Measurements from ENCODE around the gene BMP8B. TPM values are rescaled to one million over a fixed set of nuclear protein-coding genes. Genes with fewer than 3 reads are reported as not detected.

The BMP8B gene
- total RNA-seq, 3 donors from 2014 or later (not counting 1 experiment from before 2014, with no cell fraction given): 2.8 to 4.3 (median 3.6) TPM

DNA sequence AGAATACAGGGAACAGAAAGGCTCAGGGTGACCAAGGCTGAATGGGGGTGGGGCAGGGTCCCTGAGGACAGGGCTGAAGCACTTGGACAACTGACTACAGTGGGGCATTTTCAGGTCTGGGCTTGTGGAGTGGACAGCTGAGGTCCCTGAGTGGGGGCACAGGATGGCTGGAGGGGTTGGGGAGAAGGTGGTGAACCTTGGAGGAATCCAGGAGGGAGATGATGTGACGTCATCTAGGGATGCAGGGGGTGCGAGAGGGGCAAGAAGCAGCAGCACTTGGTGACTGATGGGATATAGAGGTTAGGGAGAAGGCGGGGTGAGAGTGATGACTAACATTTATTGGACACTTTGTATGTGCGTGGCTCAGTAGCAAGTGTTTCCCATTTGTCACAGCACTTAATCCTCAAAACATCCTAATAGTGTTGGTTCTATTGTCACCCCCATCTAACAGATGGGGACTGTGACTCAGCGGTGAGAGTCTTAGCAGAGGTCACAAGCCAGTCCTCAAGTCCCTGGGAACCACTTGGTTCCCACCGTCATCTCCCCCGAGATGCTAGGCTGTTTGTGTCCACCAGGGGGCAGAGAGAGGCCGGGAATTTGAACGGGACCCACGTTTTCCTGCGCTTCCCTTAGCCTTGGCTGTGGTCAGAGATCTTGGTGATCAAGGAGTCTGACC is 27.9 kb upstream of the BMP8B start:
- H3K36me3 Mint-ChIP-seq: no peaks in the 10 kb centered on the region
- DNase-seq: peak; percentile 59 to 80

DNA sequence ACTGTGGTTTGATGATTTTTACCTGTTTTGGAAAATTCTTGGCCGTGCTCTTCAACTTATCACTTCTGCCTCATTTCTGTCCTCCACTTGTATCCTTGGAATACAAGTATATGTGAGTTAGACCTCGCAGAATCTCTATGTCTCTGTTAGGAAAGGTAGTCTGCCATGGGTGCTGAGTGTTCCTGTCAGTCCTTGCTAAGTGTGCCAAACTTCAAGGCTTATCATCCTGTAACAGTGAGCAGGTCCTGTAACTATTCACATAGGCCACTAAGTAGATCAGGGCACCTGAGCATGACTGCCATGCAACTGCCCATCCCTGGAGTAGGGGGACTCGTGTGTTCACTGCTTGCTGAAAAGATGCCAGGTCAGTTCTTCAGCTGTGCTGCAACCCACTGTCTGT is 24.2 kb upstream of the BMP8B start:
- Mint-ChIP-seq H3K27ac (no peak overlapping the region), H3K9me3 (no peaks in the 10 kb centered on the region), H3K4me1 (peaks cover 7 to 16% of the 10 kb centered on the region in 2 donors), H3K4me3 (no peak overlapping the region), H3K36me3 (no peaks in the 10 kb centered on the region), H3K27me3 (ENCODE audit: low read depth in 2 of 2) (peaks cover 0 to 6% of the 10 kb centered on the region in 2 donors)
- H3K9me3 ChIP-seq (ENCODE audit: control insufficient read depth, insufficient read depth, low read length): no peaks in the 10 kb centered on the region
- H3K27me3 ChIP-seq (ENCODE audit: control insufficient read depth, insufficient read depth, low read length): no peaks in the 10 kb centered on the region
- no peak overlapping the region for H3K4me3 ChIP-seq (ENCODE audit: low read length)
- ATAC-seq (no peak), DNase-seq (no peak)
- 84% methylated on average over 2 of the region's 3 CpGs for WGBS (ENCODE audit: insufficient coverage)
- H3K27ac ChIP-seq (ENCODE audit: low read length): no peak overlapping the region
- TF ChIP-seq, protein P1, sequence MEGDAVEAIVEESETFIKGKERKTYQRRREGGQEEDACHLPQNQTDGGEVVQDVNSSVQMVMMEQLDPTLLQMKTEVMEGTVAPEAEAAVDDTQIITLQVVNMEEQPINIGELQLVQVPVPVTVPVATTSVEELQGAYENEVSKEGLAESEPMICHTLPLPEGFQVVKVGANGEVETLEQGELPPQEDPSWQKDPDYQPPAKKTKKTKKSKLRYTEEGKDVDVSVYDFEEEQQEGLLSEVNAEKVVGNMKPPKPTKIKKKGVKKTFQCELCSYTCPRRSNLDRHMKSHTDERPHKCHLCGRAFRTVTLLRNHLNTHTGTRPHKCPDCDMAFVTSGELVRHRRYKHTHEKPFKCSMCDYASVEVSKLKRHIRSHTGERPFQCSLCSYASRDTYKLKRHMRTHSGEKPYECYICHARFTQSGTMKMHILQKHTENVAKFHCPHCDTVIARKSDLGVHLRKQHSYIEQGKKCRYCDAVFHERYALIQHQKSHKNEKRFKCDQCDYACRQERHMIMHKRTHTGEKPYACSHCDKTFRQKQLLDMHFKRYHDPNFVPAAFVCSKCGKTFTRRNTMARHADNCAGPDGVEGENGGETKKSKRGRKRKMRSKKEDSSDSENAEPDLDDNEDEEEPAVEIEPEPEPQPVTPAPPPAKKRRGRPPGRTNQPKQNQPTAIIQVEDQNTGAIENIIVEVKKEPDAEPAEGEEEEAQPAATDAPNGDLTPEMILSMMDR (IDR thresholded peaks at IDR 0.05): no peak
- peaks cover 11% of the 10 kb centered on the region for H3K4me1 ChIP-seq (ENCODE audit: control insufficient read depth, insufficient read depth, low read length)
- intact Hi-C loops (cut with micrococcal nuclease): no loop called here
- no peaks in the 10 kb centered on the region for H3K36me3 ChIP-seq (ENCODE audit: control insufficient read depth, insufficient read depth, low read length)

More for the DNA sequence above, 27.9 kb upstream of the BMP8B start:
- Histone ChIP-seq H3K4me3 (ENCODE audit: low read length) (peak overlapping the region; percentile 7), H3K36me3 (ENCODE audit: control insufficient read depth, insufficient read depth, low read length) (no peaks in the 10 kb centered on the region), H3K9me3 (ENCODE audit: control insufficient read depth, insufficient read depth, low read length) (no peaks in the 10 kb centered on the region), H3K4me1 (ENCODE audit: control insufficient read depth, insufficient read depth, low read length) (peaks cover 13% of the 10 kb centered on the region), H3K27me3 (ENCODE audit: control insufficient read depth, insufficient read depth, low read length) (no peaks in the 10 kb centered on the region), H3K27ac (ENCODE audit: low read length) (no peak overlapping the region)
- peak; percentile 67 to 78 (median 73) for ATAC-seq
- Mint-ChIP-seq H3K27ac (peak overlapping the region; percentile 70 to 78), H3K4me1 (peaks cover 7 to 16% of the 10 kb centered on the region in 2 donors), H3K4me3 (peak overlapping the region; percentile 75), H3K9me3 (no peaks in the 10 kb centered on the region), H3K27me3 (ENCODE audit: low read depth in 2 of 2) (peaks cover 0 to 6% of the 10 kb centered on the region in 2 donors)
- WGBS (ENCODE audit: insufficient coverage): 21% methylated on average over 11 of the region's 11 CpGs
- TF ChIP-seq, protein P1 (IDR thresholded peaks at IDR 0.05): peak; percentile 83
- intact Hi-C loops (cut with micrococcal nuclease): loop anchor here (1.0 to 5.0 kb wide), 3 partner anchors 86 to 216 kb away; partner anchors contain the start of gene MYCL

- no peak for DNase-seq
- H3K9me3 Mint-ChIP-seq: no peaks in the 10 kb centered on the region
- Histone ChIP-seq H3K27ac (ENCODE audit: low read length) (no peak overlapping the region), H3K4me1 (ENCODE audit: control insufficient read depth, insufficient read depth, low read length) (no peaks in the 10 kb centered on the region), H3K36me3 (ENCODE audit: control insufficient read depth, insufficient read depth, low read length) (no peaks in the 10 kb centered on the region), H3K4me3 (ENCODE audit: low read length) (no peak overlapping the region), H3K27me3 (ENCODE audit: control insufficient read depth, insufficient read depth, low read length) (no peaks in the 10 kb centered on the region), H3K9me3 (ENCODE audit: control insufficient read depth, insufficient read depth, low read length) (no peaks in the 10 kb centered on the region)
- 95% methylated on average over 3 of the region's 8 CpGs for WGBS (ENCODE audit: insufficient coverage)
- ATAC-seq: no peak
- no peaks in the 10 kb centered on the region for H3K36me3 Mint-ChIP-seq
- no peaks in the 10 kb centered on the region for H3K4me1 Mint-ChIP-seq
- H3K27ac Mint-ChIP-seq: no peak overlapping the region
- no peaks in the 10 kb centered on the region for H3K27me3 Mint-ChIP-seq (ENCODE audit: low read depth in 2 of 2)
- no peak overlapping the region for H3K4me3 Mint-ChIP-seq
- TF ChIP-seq, protein P1 (IDR thresholded peaks at IDR 0.05): no peak
- intact Hi-C loops (cut with micrococcal nuclease): no loop called here
These were observed 20.3 kb upstream of the BMP8B start for GRCh38 chr1:39808784-39809517.

Data from natural killer cell (primary cell).